Neuronal stem cell (in vitro differentiated cells): Measurements from ENCODE around the gene TMEM72.

ENCODE experiments used
- DNase-seq: peaks from one replicate; pipeline ENCODE4 v3.0.0-alpha.2; 2013; ENCODE audit warnings: low spot score
- H2AFZ ChIP-seq: one replicate; pipeline ENCODE4 v1.6.1; 2013; ENCODE audit warnings: mild to moderate bottlenecking, low read length, inconsistent platforms
- H2AK5ac ChIP-seq: 2 replicates; pipeline ENCODE4 v1.6.1; 2013; ENCODE audit warnings: low read depth, mild to moderate bottlenecking, inconsistent platforms, low read length, moderate library complexity, mixed read lengths
- H2BK120ac ChIP-seq: 2 replicates; pipeline ENCODE4 v1.6.1; 2013; ENCODE audit warnings: low read depth, mild to moderate bottlenecking, inconsistent platforms, low read length, moderate library complexity, mixed read lengths
- H2BK12ac ChIP-seq: one replicate; pipeline ENCODE4 v1.6.1; 2013; ENCODE audit warnings: low read length, inconsistent platforms
- H2BK15ac ChIP-seq: 2 replicates; pipeline ENCODE4 v1.6.1; 2013; ENCODE audit warnings: mild to moderate bottlenecking, low read length, inconsistent platforms, mixed read lengths
- H2BK5ac ChIP-seq: one replicate; pipeline ENCODE4 v1.6.1; 2013; ENCODE audit warnings: inconsistent platforms, mild to moderate bottlenecking, low read length, moderate library complexity
- H3K14ac ChIP-seq: one replicate; pipeline ENCODE4 v1.6.1; 2013; ENCODE audit warnings: low read length, inconsistent platforms
- H3K18ac ChIP-seq: 2 replicates; pipeline ENCODE4 v1.6.1; 2013; ENCODE audit warnings: low read length, inconsistent platforms
- H3K23ac ChIP-seq: 2 replicates; pipeline ENCODE4 v1.6.1; 2013; ENCODE audit warnings: low read depth, mild to moderate bottlenecking, mixed read lengths, low read length, inconsistent platforms; ENCODE audit not compliant: poor library complexity
- H3K27ac ChIP-seq: replicated peaks from 3 replicates; pipeline ENCODE4 v1.5.1; 2013; ENCODE audit warnings: low read length, inconsistent platforms
- H3K27me3 ChIP-seq, 3 experiments: 2 replicates each; pipeline ENCODE4 v1.6.1; 2013; ENCODE audit warnings: low read length in 3 of 3, mild to moderate bottlenecking in 2 of 3, inconsistent platforms in 1 of 3, low read depth in 1 of 3, mixed read lengths in 1 of 3, moderate library complexity in 1 of 3; ENCODE audit not compliant: control insufficient read depth in 3 of 3, insufficient read depth in 3 of 3
- H3K36me3 ChIP-seq, 2 donors: replicated peaks in 1 of 2; 2 replicates each; pipeline ENCODE4 v1.6.1; 2013; ENCODE audit warnings: low read length in 2 of 2; ENCODE audit not compliant: control insufficient read depth in 2 of 2, insufficient read depth in 2 of 2
- H3K4ac ChIP-seq: 2 replicates; pipeline ENCODE4 v1.6.1; 2013; ENCODE audit warnings: inconsistent platforms, mild to moderate bottlenecking, low read length, moderate library complexity
- H3K4me1 ChIP-seq, 2 donors: 1 replicate in 1 of 2; 2 replicates in 1 of 2; pipeline ENCODE4 v1.6.1; 2013; ENCODE audit warnings: low read length in 2 of 2, low read depth in 1 of 2; ENCODE audit not compliant: control insufficient read depth in 2 of 2, insufficient read depth in 1 of 2
- H3K4me2 ChIP-seq: one replicate; pipeline ENCODE4 v1.6.1; 2013; ENCODE audit warnings: mild to moderate bottlenecking, low read length, inconsistent platforms; ENCODE audit not compliant: insufficient read depth, poor library complexity, severe bottlenecking
- H3K4me3 ChIP-seq, 2 donors: 2 replicates each; pipeline ENCODE4 v1.5.1; 2013; ENCODE audit warnings: low read length in 2 of 2, mild to moderate bottlenecking in 2 of 2, inconsistent platforms in 1 of 2, moderate library complexity in 1 of 2
- H3K79me1 ChIP-seq: one replicate; pipeline ENCODE4 v1.6.1; 2013; ENCODE audit warnings: low read depth, mild to moderate bottlenecking, inconsistent platforms, low read length, moderate library complexity
- H3K9ac ChIP-seq: one replicate; pipeline ENCODE4 v1.6.1; 2013; ENCODE audit warnings: mild to moderate bottlenecking, low read depth, low read length, inconsistent platforms; ENCODE audit not compliant: poor library complexity
- H3K9me3 ChIP-seq, 2 donors: replicated peaks in 1 of 2; 2 replicates each; pipeline versions ENCODE3 to v1.6.1; 2013; ENCODE audit warnings: low read length in 2 of 2, mild to moderate bottlenecking in 2 of 2, inconsistent platforms in 1 of 2, low read depth in 1 of 2, mixed read lengths in 1 of 2, moderate library complexity in 1 of 2; ENCODE audit not compliant: control insufficient read depth in 2 of 2, insufficient read depth in 1 of 2
- H4K8ac ChIP-seq: one replicate; pipeline ENCODE4 v1.6.1; 2013; ENCODE audit warnings: low read depth, mild to moderate bottlenecking, inconsistent platforms, low read length, moderate library complexity
- H4K91ac ChIP-seq: one replicate; pipeline ENCODE4 v1.6.1; 2013; ENCODE audit warnings: low read length, low read depth, mild to moderate bottlenecking, inconsistent platforms; ENCODE audit not compliant: poor library complexity
- WGBS, 2 donors: extraction: QIAGEN DNeasy Blood & Tissue Kit; methylation state at CpG; one replicate each; pipeline ENCODE4 v1.1.7; 2013; ENCODE audit warnings: missing lambda C conversion rate in 2 of 2, mixed read lengths in 1 of 2; ENCODE audit not compliant: insufficient read length in 2 of 2, insufficient replicate concordance in 1 of 2; ENCODE audit errors: extremely low coverage in 2 of 2; 5-methylcytosine and 5-hydroxymethylcytosine counted together

The TMEM72 gene

GRCh38 chr10:44978213-44978569 is 67.1 kb downstream of the TMEM72 start:
- H4K91ac ChIP-seq, result no peak overlapping the region
- no peak overlapping the region for H2BK15ac ChIP-seq
- no CpG with 5 or more reads among the region's 4 CpGs for WGBS, 2 donors

GRCh38 chr10:44978570-44979280 is 67.6 kb downstream of the TMEM72 start, which contains the start of gene DEPP1:
DEPP1 (minus strand) TSS chr10:44978809; CDS start chr10:44978030, 779 bp downstream.
- no peaks in the 10 kb centered on the region for H3K36me3 ChIP-seq
- H2AFZ ChIP-seq, result peak within 1 kb of the TSS; percentile 73
- peak within 1 kb of the TSS in 1 of 2 donors; percentile 45 for H3K4me3 ChIP-seq
- peak within 1 kb of the TSS; percentile 99 for H2AK5ac ChIP-seq
- H3K27ac ChIP-seq, result no peak within 1 kb of the TSS
- peak within 1 kb of the TSS; percentile 93 for H3K18ac ChIP-seq
- peak within 1 kb of the TSS; percentile 53 for H4K8ac ChIP-seq
- H3K23ac ChIP-seq, result no peak within 1 kb of the TSS
- no CpG with 5 or more reads among the region's 12 CpGs for WGBS, 2 donors
- H3K4ac ChIP-seq, result peak within 1 kb of the TSS; percentile 17
- no peak within 1 kb of the TSS for H3K4me2 ChIP-seq
- peak within 1 kb of the TSS; percentile 75 for H2BK120ac ChIP-seq
- H2BK5ac ChIP-seq, result peak within 1 kb of the TSS; percentile 67
- H3K27me3 ChIP-seq, result no peaks in the 10 kb centered on the region
- H3K14ac ChIP-seq, result no peak within 1 kb of the TSS
- peak within 1 kb of the TSS; percentile 38 for H4K91ac ChIP-seq
- DNase-seq, result no peak
- peaks cover 32 to 36% of the 10 kb centered on the region in 2 donors for H3K4me1 ChIP-seq
- H3K79me1 ChIP-seq, result no peaks in the 10 kb centered on the region
- H2BK15ac ChIP-seq, result peak within 1 kb of the TSS; percentile 89
- H3K9me3 ChIP-seq, result no peaks in the 10 kb centered on the region
- H3K9ac ChIP-seq, result peak within 1 kb of the TSS; percentile 24
- no peak within 1 kb of the TSS for H2BK12ac ChIP-seq

More at GRCh38 chr10:44978213-44978569, 67.1 kb downstream of the TMEM72 start:
- peaks cover 32 to 39% of the 10 kb centered on the region in 2 donors for H3K4me1 ChIP-seq
- H3K14ac ChIP-seq, result no peak overlapping the region
- H2BK12ac ChIP-seq, result no peak overlapping the region
- H3K23ac ChIP-seq, result no peak overlapping the region
- H3K79me1 ChIP-seq, result no peaks in the 10 kb centered on the region
- no peak overlapping the region for H3K27ac ChIP-seq
- H2BK5ac ChIP-seq, result peak overlapping the region; percentile 67
- DNase-seq, result no peak
- peak overlapping the region; percentile 99 for H2AK5ac ChIP-seq
- H3K18ac ChIP-seq, result no peak overlapping the region
- no peak overlapping the region for H3K9ac ChIP-seq
- H3K9me3 ChIP-seq, result no peaks in the 10 kb centered on the region
- no peak overlapping the region for H2BK120ac ChIP-seq
- H3K4ac ChIP-seq, result no peak overlapping the region
- H2AFZ ChIP-seq, result peak overlapping the region; percentile 73
- H3K27me3 ChIP-seq, result no peaks in the 10 kb centered on the region
- H3K4me2 ChIP-seq, result no peak overlapping the region
- no peaks in the 10 kb centered on the region for H3K36me3 ChIP-seq
- no peak overlapping the region for H4K8ac ChIP-seq
- H3K4me3 ChIP-seq, result no peak overlapping the region

- peak overlapping the region; percentile 24 for H2BK12ac ChIP-seq
- no peaks in the 10 kb centered on the region for H3K27me3 ChIP-seq
- peak overlapping the region in 1 of 2 donors; percentile 45 for H3K4me3 ChIP-seq
- H3K9me3 ChIP-seq, result no peaks in the 10 kb centered on the region
- no peak overlapping the region for H3K23ac ChIP-seq
- H3K9ac ChIP-seq, result peak overlapping the region; percentile 24
- H4K91ac ChIP-seq, result no peak overlapping the region
- no peak for DNase-seq
- no peak overlapping the region for H3K27ac ChIP-seq
- peak overlapping the region; percentile 93 for H3K18ac ChIP-seq
- H3K4me2 ChIP-seq, result no peak overlapping the region
- H3K4ac ChIP-seq, result peak overlapping the region; percentile 17
- H2BK15ac ChIP-seq, result peak overlapping the region; percentile 89
- no peaks in the 10 kb centered on the region for H3K79me1 ChIP-seq
- H3K4me1 ChIP-seq, result peaks cover 30 to 31% of the 10 kb centered on the region in 2 donors
- H2BK120ac ChIP-seq, result peak overlapping the region; percentile 58
- H2BK5ac ChIP-seq, result peak overlapping the region; percentile 67
- no CpG with 5 or more reads among the region's 13 CpGs for WGBS, 2 donors
- H2AK5ac ChIP-seq, result peak overlapping the region; percentile 99
- H3K36me3 ChIP-seq, result no peaks in the 10 kb centered on the region
- peak overlapping the region; percentile 73 for H2AFZ ChIP-seq
- H4K8ac ChIP-seq, result peak overlapping the region; percentile 26
- H3K14ac ChIP-seq, result no peak overlapping the region
Measured at GRCh38 chr10:44979281-44980191, 68.4 kb downstream of the TMEM72 start.
